Fibroblast of the aortic adventitia (primary cell): ENCODE results near the gene OSTF1. TPM values are rescaled to one million over a fixed set of nuclear protein-coding genes. Genes with fewer than 3 reads are reported as not detected.

Experiments used
- DNase-seq: peaks from one replicate; pipeline ENCODE4 v3.0.0-alpha.2; 2010; ENCODE audit warnings: low read depth
- H3K4me3 ChIP-seq: 2 replicates; pipeline ENCODE4 v1.5.1; 2011; ENCODE audit warnings: low read depth, mild to moderate bottlenecking, control low read depth, low read length, moderate library complexity
- CTCF ChIP-seq: IDR thresholded peaks from 2 replicates; pipeline ENCODE4 v1.5.1; 2011; ENCODE audit warnings: mild to moderate bottlenecking, low read length, control low read depth, inconsistent platforms; ENCODE audit not compliant: insufficient read depth
- total RNA-seq: library from RNA; depleted of rRNA; stranded (reverse); fragments of >200 nt; gene quantifications from 2 replicates; pipeline ENCODE4 v1.2.3, GENCODE V29; 2012; ENCODE audit warnings: low replicate concordance

Gene OSTF1
- total RNA-seq, 1 donor, result 27.7 TPM

GRCh38 chr9:75138260-75139040, 50.1 kb downstream of the OSTF1 start:
- H3K4me3 ChIP-seq, result no peak overlapping the region
- TF ChIP-seq CTCF, result no peak
- no peak for DNase-seq

- no peak overlapping the region for H3K4me3 ChIP-seq
- TF ChIP-seq CTCF, result no peak
- DNase-seq, result no peak
Measured at GRCh38 chr9:75139201-75139600, 50.9 kb downstream of the OSTF1 start.

- DNase-seq, result no peak
- no peak overlapping the region for H3K4me3 ChIP-seq
- no peak for TF ChIP-seq CTCF
Measured at GRCh38 chr9:75140261-75140660, 51.9 kb downstream of the OSTF1 start.

GRCh38 chr9:75142202-75142601, 53.9 kb downstream of the OSTF1 start:
- H3K4me3 ChIP-seq, result no peak overlapping the region
- TF ChIP-seq CTCF, result no peak
- DNase-seq, result no peak

GRCh38 chr9:75146229-75146628, 57.9 kb downstream of the OSTF1 start:
- H3K4me3 ChIP-seq, result no peak overlapping the region
- peak; percentile 12 for DNase-seq
- no peak for TF ChIP-seq CTCF

GRCh38 chr9:75147638-75148037, 59.3 kb downstream of the OSTF1 start:
- DNase-seq, result peak; percentile 6
- H3K4me3 ChIP-seq, result no peak overlapping the region
- TF ChIP-seq CTCF, result no peak

GRCh38 chr9:75148561-75148960, 60.2 kb downstream of the OSTF1 start:
- peak; percentile 88 for DNase-seq
- no peak for TF ChIP-seq CTCF

More at GRCh38 chr9:75148561-75148960, 60.2 kb downstream of the OSTF1 start:
- H3K4me3 ChIP-seq, result no peak overlapping the region
